Upper lobe of left lung (tissue), 4 donors: ENCODE results near the gene CPM.

Source experiments
- CTCF ChIP-seq, 6 experiments: fragments of 450-650 bp in 4 of 6; fragments of 200-600 bp in 2 of 6; sonication (generic) in 2 of 6; IDR thresholded peaks; one replicate each; pipeline ENCODE4 v1.5.1; 2016 to 2019; ENCODE audit warnings: antibody characterized with exemption in 6 of 6
- EP300 ChIP-seq, 4 donors: sonication (generic); formaldehyde crosslinking; IDR thresholded peaks; one replicate each; pipeline ENCODE4 v1.5.1; 2017; ENCODE audit warnings: antibody characterized with exemption in 4 of 4, control low read depth in 2 of 4
- POLR2A ChIP-seq, 4 donors: fragments of 450-650 bp; IDR thresholded peaks; one replicate each; pipeline ENCODE4 v1.5.1; 2016 to 2017; ENCODE audit warnings: antibody characterized with exemption in 4 of 4, mild to moderate bottlenecking in 2 of 4
- POLR2AphosphoS5 ChIP-seq, 2 donors: sonication (generic); formaldehyde crosslinking; IDR thresholded peaks; one replicate each; pipeline ENCODE4 v1.5.1; 2017; ENCODE audit warnings: antibody characterized with exemption in 2 of 2

GRCh38 chr12:68908076-68908475 is 24.9 kb downstream of the CPM start:
- no peak for TF ChIP-seq CTCF (IDR thresholded peaks at IDR 0.05)
- no peak for TF ChIP-seq POLR2A (IDR thresholded peaks at IDR 0.05)
- no peak for TF ChIP-seq POLR2AphosphoS5 (IDR thresholded peaks at IDR 0.05)
- no peak for TF ChIP-seq EP300 (IDR thresholded peaks at IDR 0.05)
